IMR-90 (cell line): ENCODE data around the gene TEX264. TPM values are rescaled to one million over a fixed set of nuclear protein-coding genes. Genes with fewer than 3 reads are reported as not detected.
A peak's percentile ranks its signal among the peaks of the same experiment; 100 is the strongest.

Experiments used
- ATAC-seq: fragments of 200-7000 bp; cut with Tn5 transposase; 2 replicates; pipeline ENCODE4 v1.9.1; 2020; ENCODE audit warnings: low read depth, mild to moderate bottlenecking, moderate library complexity
- BruUV-seq: library from RNA; stranded (reverse); fragments of 400-500 nt; replicated peaks from 2 replicates; lab custom pipeline; 2021; lab: Mats Ljungman, UMichigan
- CTCF ChIA-PET: fragments of 300-600 bp; formaldehyde crosslinking; extraction: SDS; loops from one replicate; lab custom pipeline; 2021; ENCODE audit warnings: antibody characterized with exemption; lab: Yijun Ruan, JAX
- POLR2A ChIA-PET: fragments of 300-600 bp; sonication (Branson Sonifier 250); formaldehyde crosslinking; loops from one replicate; lab custom pipeline; 2022; ENCODE audit warnings: antibody characterized with exemption; ENCODE audit not compliant: unreplicated experiment; lab: Charles Lee
- DNase-seq: peaks from one replicate; pipeline ENCODE4 v3.0.0; 2013
- H2AFZ ChIP-seq: replicated peaks from 2 replicates; pipeline ENCODE3; 2013; ENCODE audit warnings: low read length, mild to moderate bottlenecking; ENCODE audit not compliant: poor library complexity
- H2AK5ac ChIP-seq: 2 replicates; pipeline ENCODE4 v1.6.1; 2013; ENCODE audit warnings: low read depth, low read length, inconsistent platforms
- H2AK9ac ChIP-seq: replicated peaks from 2 replicates; pipeline ENCODE3; 2013; ENCODE audit warnings: mild to moderate bottlenecking, low read depth, low read length, moderate library complexity; ENCODE audit not compliant: poor library complexity
- H2BK120ac ChIP-seq: 2 replicates; pipeline ENCODE4 v1.6.1; 2013; ENCODE audit warnings: low read depth, low read length, inconsistent platforms
- H2BK15ac ChIP-seq: 3 replicates; pipeline ENCODE4 v1.6.1; 2013; ENCODE audit warnings: low read depth, low read length, inconsistent platforms
- H2BK20ac ChIP-seq: 2 replicates; pipeline ENCODE4 v1.6.1; 2013; ENCODE audit warnings: low read depth, mild to moderate bottlenecking, inconsistent platforms, low read length, moderate library complexity
- H2BK5ac ChIP-seq: 2 replicates; pipeline ENCODE4 v1.6.1; 2013; ENCODE audit warnings: mild to moderate bottlenecking, low read depth, low read length, inconsistent platforms; ENCODE audit not compliant: poor library complexity, severe bottlenecking
- H3K14ac ChIP-seq: replicated peaks from 2 replicates; pipeline ENCODE4 v1.6.1; 2013; ENCODE audit warnings: low read depth, low read length, inconsistent platforms
- H3K18ac ChIP-seq: 2 replicates; pipeline ENCODE4 v1.6.1; 2013; ENCODE audit warnings: low read depth, low read length, control low read depth
- H3K23ac ChIP-seq: 2 replicates; pipeline ENCODE4 v1.6.1; 2013; ENCODE audit warnings: low read depth, low read length, inconsistent platforms
- H3K27ac ChIP-seq: 2 replicates; pipeline ENCODE4 v1.5.1; 2013; ENCODE audit warnings: mild to moderate bottlenecking, control low read depth, low read length; ENCODE audit not compliant: insufficient read depth
- H3K27me3 ChIP-seq: 2 replicates; pipeline ENCODE4 v1.6.1; 2013; ENCODE audit warnings: low read length; ENCODE audit not compliant: control insufficient read depth, insufficient read depth
- H3K36me3 ChIP-seq: 2 replicates; pipeline ENCODE4 v1.6.1; 2013; ENCODE audit warnings: low read length, mixed read lengths; ENCODE audit not compliant: control insufficient read depth, insufficient read depth
- H3K4ac ChIP-seq: 2 replicates; pipeline ENCODE4 v1.6.1; 2013; ENCODE audit warnings: low read depth, low read length, inconsistent platforms
- H3K4me1 ChIP-seq: 2 replicates; pipeline ENCODE4 v1.6.1; 2013; ENCODE audit warnings: low read length, mixed read lengths; ENCODE audit not compliant: control insufficient read depth, insufficient read depth
- H3K4me2 ChIP-seq: 2 replicates; pipeline ENCODE4 v1.6.1; 2013; ENCODE audit warnings: low read depth, mild to moderate bottlenecking, control low read depth, low read length, moderate library complexity
- H3K4me3 ChIP-seq: 2 replicates; pipeline ENCODE4 v1.5.1; 2013; ENCODE audit warnings: low read depth, mild to moderate bottlenecking, control low read depth, low read length, moderate library complexity; ENCODE audit not compliant: insufficient read depth
- H3K56ac ChIP-seq: 2 replicates; pipeline ENCODE4 v1.6.1; 2013; ENCODE audit warnings: low read length, inconsistent platforms; ENCODE audit not compliant: insufficient read depth; ENCODE audit errors: extremely low read depth
- H3K79me1 ChIP-seq, 2 experiments: 2 replicates each; pipeline ENCODE4 v1.6.1; 2013; ENCODE audit warnings: low read length in 2 of 2, inconsistent platforms in 1 of 2, low read depth in 1 of 2
- H3K9ac ChIP-seq: 2 replicates; pipeline ENCODE4 v1.6.1; 2013; ENCODE audit warnings: low read depth, low read length, control low read depth
- H3K9me1 ChIP-seq: 2 replicates; pipeline ENCODE4 v1.6.1; 2013; ENCODE audit warnings: low read length, inconsistent platforms; ENCODE audit not compliant: insufficient read depth
- H3K9me3 ChIP-seq: 2 replicates; pipeline ENCODE4 v1.6.1; 2013; ENCODE audit warnings: low read length; ENCODE audit not compliant: control insufficient read depth, insufficient read depth
- H4K20me1 ChIP-seq: 2 replicates; pipeline ENCODE4 v1.6.1; 2013; ENCODE audit warnings: low read length, inconsistent platforms; ENCODE audit not compliant: insufficient read depth
- H4K5ac ChIP-seq: 2 replicates; pipeline ENCODE4 v1.6.1; 2013; ENCODE audit warnings: mild to moderate bottlenecking, low read depth, low read length, control low read depth
- H4K8ac ChIP-seq, 2 experiments: 2 replicates each; pipeline ENCODE4 v1.6.1; 2013; ENCODE audit warnings: low read depth in 2 of 2, low read length in 2 of 2, control low read depth in 1 of 2, inconsistent platforms in 1 of 2
- H4K91ac ChIP-seq: 2 replicates; pipeline ENCODE4 v1.6.1; 2013; ENCODE audit warnings: low read depth, low read length, inconsistent platforms; ENCODE audit not compliant: insufficient read depth
- CEBPB ChIP-seq: IDR thresholded peaks from 2 replicates; pipeline ENCODE4 v1.6.1; 2012; ENCODE audit warnings: low read depth, low read length, improper control_type of control experiment
- CHD1 ChIP-seq: IDR thresholded peaks from 2 replicates; pipeline ENCODE4 v1.6.1; 2012; ENCODE audit warnings: low read depth, low read length, improper control_type of control experiment
- CTCF ChIP-seq: conservative IDR thresholded peaks from 2 replicates; pipeline ENCODE4 v1.5.1; 2012; ENCODE audit warnings: mild to moderate bottlenecking, low read depth, low read length, improper control_type of control experiment
- FOS ChIP-seq: fragments of 150-350 bp; IDR thresholded peaks from 2 replicates; pipeline ENCODE4 v1.6.1; 2016; ENCODE audit warnings: low read depth, low read length
- MAFK ChIP-seq: IDR thresholded peaks from 2 replicates; pipeline ENCODE4 v1.6.1; 2012; ENCODE audit warnings: low read depth, low read length, improper control_type of control experiment
- NFE2L2 ChIP-seq: fragments of 150-350 bp; IDR thresholded peaks from 2 replicates; pipeline ENCODE4 v1.6.1; 2016; ENCODE audit warnings: low read depth, mild to moderate bottlenecking, low read length
- RAD21 ChIP-seq: IDR thresholded peaks from 2 replicates; pipeline ENCODE4 v1.6.1; 2012; ENCODE audit warnings: low read length, improper control_type of control experiment
- RCOR1 ChIP-seq: IDR thresholded peaks from 2 replicates; pipeline ENCODE4 v1.6.1; 2012; ENCODE audit warnings: mild to moderate bottlenecking, low read length, improper control_type of control experiment; ENCODE audit not compliant: insufficient replicate concordance
- SMC3 ChIP-seq: fragments of 150-350 bp; IDR thresholded peaks from 2 replicates; pipeline ENCODE4 v1.6.1; 2016; ENCODE audit warnings: low read depth, mild to moderate bottlenecking, antibody characterized with exemption, low read length, moderate library complexity
- USF2 ChIP-seq: fragments of 150-350 bp; IDR thresholded peaks from 2 replicates; pipeline ENCODE4 v1.6.1; 2017; ENCODE audit warnings: mild to moderate bottlenecking, antibody characterized with exemption, low read length, low read depth
- WGBS, 2 experiments: methylation state at CpG; one replicate each; pipeline versions ENCODE4 v1.1.5 to v1.1.7; 2013; ENCODE audit warnings: missing lambda C conversion rate in 2 of 2; ENCODE audit not compliant: insufficient read length in 1 of 2; ENCODE audit errors: extremely low coverage in 2 of 2; 5-methylcytosine and 5-hydroxymethylcytosine counted together
- dilution Hi-C: fragments of 300-500 bp; cut with HindIII; formaldehyde crosslinking; loops from one replicate; pipeline ENCODE4 v1.14.3; 2018; ENCODE audit warnings: low sequenced_read_pairs; ENCODE audit not compliant: unreplicated experiment
- in situ Hi-C: fragments of 300-500 bp; cut with MboI; formaldehyde crosslinking; loops from 3 replicates; pipeline ENCODE4 v1.14.3; 2019; ENCODE audit warnings: low sequenced_read_pairs, inconsistent platforms, mixed read lengths
- intact Hi-C: fragments of 100-400 bp; cut with micrococcal nuclease; formaldehyde crosslinking; loops from 2 replicates; pipeline ENCODE4 v1.10.0; 2022
- polyA plus RNA-seq, 3 experiments: library from polyadenylated mRNA; depleted of rRNA; stranded (reverse); fragments of >200 nt; gene quantifications; 2 replicates each; pipeline ENCODE4 v1.2.3, GENCODE V29; 2012; ENCODE audit warnings: low replicate concordance in 1 of 3
- total RNA-seq: library from RNA; depleted of rRNA; stranded (reverse); fragments of >200 nt; gene quantifications from 2 replicates; pipeline ENCODE4 v1.2.3, GENCODE V29; 2012

The TEX264 gene
- total and polyA plus RNA-seq, 2 of the 4 experiments (the other 2 are of a cell fraction): 30.3 to 45.0 TPM

- in situ Hi-C loops: loop anchor here (5.0 to 25.0 kb wide), 2 partner anchors 180 to 1070 kb away; partner anchors contain the start of genes CISH, DCAF1 and MAPKAPK3
- POLR2A ChIA-PET: interaction anchor here (2.8 kb wide), 1 partner anchor 183 kb away, joined by 9 read pairs; the partner anchor contains the start of gene DCAF1
- no peak overlapping the region for H4K91ac ChIP-seq
- no peak overlapping the region for H2BK120ac ChIP-seq
- H3K18ac ChIP-seq: no peak overlapping the region
- H3K4me2 ChIP-seq: no peak overlapping the region
- no peak overlapping the region for H3K27ac ChIP-seq
- DNase-seq: peak; percentile 88
- H2BK15ac ChIP-seq: no peak overlapping the region
- no peak overlapping the region for H3K23ac ChIP-seq
- dilution Hi-C loops: no loop called here
- H4K8ac ChIP-seq: no peak overlapping the region
- H3K9me1 ChIP-seq: 0 out of 2 replicates have a peak, but pooled peaks cover under 1% of the 10 kb centered on the region
- no peak overlapping the region for H2BK5ac ChIP-seq
- no peaks in the 10 kb centered on the region for H3K27me3 ChIP-seq
- peaks cover 14% of the 10 kb centered on the region for H4K20me1 ChIP-seq
- H3K36me3 ChIP-seq: peaks cover 30% of the 10 kb centered on the region
- TF ChIP-seq SMC3: peak; percentile 75
- TF ChIP-seq RAD21: peak; percentile 93
- TF ChIP-seq CTCF: peak; percentile 92
- no peak for TF ChIP-seq CEBPB
- TF ChIP-seq NFE2L2: no peak
- no peak for TF ChIP-seq USF2
- TF ChIP-seq RCOR1: no peak
- no peak for TF ChIP-seq CHD1
- TF ChIP-seq MAFK: 0 out of 2 replicates have a peak, but pooled peaks have one; percentile 21
- no peak for TF ChIP-seq FOS
- H4K5ac ChIP-seq: no peak overlapping the region
- intact Hi-C loops: loop anchor here (1.0 kb wide), 2 partner anchors 180 to 291 kb away; partner anchors contain the start of gene RBM15B
- no peak overlapping the region for H2AK9ac ChIP-seq
- no TSS peak for BruUV-seq
- no peak overlapping the region for H2AFZ ChIP-seq
- CTCF ChIA-PET: interaction anchor here (0.6 to 3.5 kb wide), 14 partner anchors 9 to 1066 kb away, joined by 3 to 34 read pairs (median 4); partner anchors contain the start of gene DCAF1
- peaks cover 27 to 29% of the 10 kb centered on the region in 2 experiments; a peak in 3 of 4 replicates for H3K79me1 ChIP-seq
- H3K4me3 ChIP-seq: no peak overlapping the region
- no peaks in the 10 kb centered on the region for H3K9me3 ChIP-seq
- no peak overlapping the region for H3K56ac ChIP-seq
- H3K4me1 ChIP-seq: peaks cover 3% of the 10 kb centered on the region; the same call in 1 of the 2 replicates
- no peak overlapping the region for H3K9ac ChIP-seq
- H2AK5ac ChIP-seq: no peak overlapping the region
- WGBS, 2 experiments: 40% methylated on average over 1 of the region's 4 CpGs; no CpG with 5 or more reads in 1 of the 2 experiments
- peak; percentile 99 for ATAC-seq
- H3K14ac ChIP-seq: no peak overlapping the region
- no peak overlapping the region for H3K4ac ChIP-seq
- H2BK20ac ChIP-seq: no peak overlapping the region
Measured at GRCh38 chr3:51682079-51682478, 11.0 kb downstream of the TEX264 start.
